SK-N-SH treated with all-trans-retinoic acid at 6 μM for 48 hours (cell line): ENCODE results near the gene TMEM170A.

Source experiments
- ARNTL ChIP-seq: fragments of 450-650 bp; formaldehyde crosslinking; IDR thresholded peaks from 2 replicates; pipeline ENCODE4 v1.5.0; 2020; ENCODE audit warnings: low read depth, mild to moderate bottlenecking, moderate library complexity, borderline replicate concordance
- CREB5 ChIP-seq: fragments of 250-450 bp; sonication (Bioruptor Pico); IDR thresholded peaks from 2 replicates; pipeline ENCODE4 v1.5.1; 2020; ENCODE audit warnings: low read depth, mild to moderate bottlenecking, moderate library complexity
- ISL1 ChIP-seq: fragments of 250-450 bp; sonication (Bioruptor Pico); IDR thresholded peaks from 2 replicates; pipeline ENCODE4 v2.1.2; 2022; ENCODE audit warnings: mild to moderate bottlenecking, moderate library complexity
- OSR1 ChIP-seq: fragments of 250-450 bp; sonication (Bioruptor Pico); IDR thresholded peaks from 2 replicates; pipeline ENCODE4 v1.8.0; 2022; ENCODE audit warnings: moderate library complexity, mild to moderate bottlenecking, inconsistent platforms
- PATZ1 ChIP-seq: fragments of 250-450 bp; sonication (Bioruptor Pico); IDR thresholded peaks from 2 replicates; pipeline ENCODE4 v1.8.0; 2020; ENCODE audit warnings: mild to moderate bottlenecking, moderate library complexity, borderline replicate concordance
- PPARA ChIP-seq: fragments of 250-450 bp; sonication (Bioruptor Pico); IDR thresholded peaks from 2 replicates; pipeline ENCODE4 v1.5.0; 2020; ENCODE audit warnings: mild to moderate bottlenecking, borderline replicate concordance
- RARB ChIP-seq: fragments of 250-450 bp; sonication (Bioruptor Pico); IDR thresholded peaks from 2 replicates; pipeline ENCODE4 v1.8.0; 2021; ENCODE audit warnings: mild to moderate bottlenecking, moderate library complexity
- TCF4 ChIP-seq: fragments of 250-450 bp; sonication (Bioruptor Pico); IDR thresholded peaks from 2 replicates; pipeline ENCODE4 v1.8.0; 2021; ENCODE audit warnings: mild to moderate bottlenecking, moderate library complexity, borderline replicate concordance
- TSHZ2 ChIP-seq: fragments of 250-450 bp; sonication (Bioruptor Pico); IDR thresholded peaks from 2 replicates; pipeline ENCODE4 v1.5.0; 2020; ENCODE audit warnings: mild to moderate bottlenecking, moderate library complexity
- ZC3H10 ChIP-seq: fragments of 250-450 bp; sonication (Bioruptor Pico); IDR thresholded peaks from 2 replicates; pipeline ENCODE4 v1.5.1; 2021; ENCODE audit warnings: mild to moderate bottlenecking, moderate library complexity
- ZFP30 ChIP-seq: fragments of 450-650 bp; formaldehyde crosslinking; IDR thresholded peaks from 2 replicates; pipeline ENCODE4 v1.5.0; 2022; ENCODE audit warnings: mild to moderate bottlenecking, moderate library complexity
- ZNF565 ChIP-seq: fragments of 450-650 bp; formaldehyde crosslinking; conservative IDR thresholded peaks from 2 replicates; pipeline ENCODE4 v1.5.0; 2020; ENCODE audit warnings: low read depth, mild to moderate bottlenecking, moderate library complexity
- ZNF70 ChIP-seq: fragments of 450-650 bp; formaldehyde crosslinking; IDR thresholded peaks from 2 replicates; pipeline ENCODE4 v1.5.0; 2020; ENCODE audit warnings: mild to moderate bottlenecking, moderate library complexity
- ZNF8 ChIP-seq: fragments of 450-650 bp; formaldehyde crosslinking; IDR thresholded peaks from 2 replicates; pipeline ENCODE4 v1.5.0; 2020; ENCODE audit warnings: mild to moderate bottlenecking, moderate library complexity

- TF ChIP-seq ARNTL (CRISPR knock-in tag): no peak
- no peak for TF ChIP-seq TSHZ2
- no peak for TF ChIP-seq ZNF70 (CRISPR knock-in tag)
- no peak for TF ChIP-seq ZNF8 (CRISPR knock-in tag)
- TF ChIP-seq ZFP30 (CRISPR knock-in tag): no peak
- no peak for TF ChIP-seq ZC3H10 (CRISPR knock-in tag)
- TF ChIP-seq OSR1 (CRISPR knock-in tag): no peak
- TF ChIP-seq ISL1 (CRISPR knock-in tag): no peak
- no peak for TF ChIP-seq RARB
- TF ChIP-seq PATZ1 (CRISPR knock-in tag): no peak
- TF ChIP-seq ZNF565: no peak
- no peak for TF ChIP-seq TCF4 (CRISPR knock-in tag)
- TF ChIP-seq PPARA: no peak
- no peak for TF ChIP-seq CREB5 (CRISPR knock-in tag)
These were observed 1.7 kb downstream of the TMEM170A start for GRCh38 chr16:75462806-75463205.
